ENCODE results near the gene COL18A1.

COL18A1 gene

GRCh38 chr21:45414396-45415187 lies 9.6 kb downstream of the COL18A1 start:
- DNase-seq (ENCODE audit: low read depth), result no peak

- no peak for DNase-seq (ENCODE audit: low read depth)
These were observed 10.4 kb downstream of the COL18A1 start for GRCh38 chr21:45415188-45415942.

GRCh38 chr21:45415943-45416611 lies 11.1 kb downstream of the COL18A1 start:
- no peak for DNase-seq (ENCODE audit: low read depth)

DNA sequence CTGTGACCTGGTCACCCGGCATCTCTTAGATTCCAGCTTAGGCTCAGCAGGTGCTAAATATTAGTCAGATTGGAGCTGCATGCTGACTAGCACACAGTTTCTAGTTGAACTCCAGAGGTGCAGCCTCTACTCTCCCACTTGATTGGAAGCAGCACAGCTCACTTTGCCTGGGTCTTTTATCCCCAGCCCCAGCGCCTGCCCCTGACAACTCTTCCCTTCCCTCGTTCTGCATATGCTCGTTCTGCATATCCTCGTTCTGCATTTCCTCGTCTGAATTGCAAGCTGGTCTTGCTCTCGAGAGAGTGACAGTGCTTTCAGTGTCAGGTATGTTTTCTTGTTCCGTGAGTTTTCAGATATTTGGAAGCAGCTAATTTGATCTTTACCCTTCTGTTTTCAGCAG lies 11.7 kb downstream of the COL18A1 start:
- DNase-seq (ENCODE audit: low read depth), result no peak

DNA sequence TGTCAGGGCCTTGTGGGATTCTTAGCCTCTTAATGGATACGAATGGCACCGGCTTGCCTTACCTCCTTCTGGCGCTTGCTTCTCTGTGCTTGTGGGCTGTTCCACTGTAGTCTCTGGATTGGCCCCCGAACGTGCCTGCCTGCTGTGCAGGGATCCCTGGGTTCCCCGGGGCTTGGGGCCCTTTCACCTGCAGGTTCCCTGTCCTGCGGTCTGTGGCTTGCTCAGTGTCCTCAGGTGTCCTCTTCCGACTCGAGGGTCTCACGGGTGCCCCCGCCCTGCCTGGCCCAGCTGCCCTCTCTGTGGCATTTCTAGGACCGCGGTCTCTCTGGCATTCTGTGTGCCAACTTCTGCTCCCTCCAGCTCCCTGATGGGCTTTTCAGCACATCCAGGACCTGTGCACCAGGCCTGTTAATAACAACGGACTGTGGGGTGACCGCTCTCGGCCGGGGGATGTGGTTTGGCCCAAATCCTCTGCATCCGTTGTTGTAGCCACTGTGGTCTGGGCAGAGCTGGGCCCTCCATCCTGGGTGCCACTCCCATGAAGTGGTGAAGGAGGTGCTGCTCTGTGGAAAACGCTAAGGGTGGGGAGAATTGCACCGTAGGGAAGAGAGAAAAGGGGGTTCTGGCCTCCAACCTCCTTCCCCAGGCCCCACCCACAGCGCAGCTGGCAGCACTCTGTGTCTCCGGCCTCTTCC lies 12.4 kb downstream of the COL18A1 start:
- DNase-seq (ENCODE audit: low read depth), result no peak

DNA sequence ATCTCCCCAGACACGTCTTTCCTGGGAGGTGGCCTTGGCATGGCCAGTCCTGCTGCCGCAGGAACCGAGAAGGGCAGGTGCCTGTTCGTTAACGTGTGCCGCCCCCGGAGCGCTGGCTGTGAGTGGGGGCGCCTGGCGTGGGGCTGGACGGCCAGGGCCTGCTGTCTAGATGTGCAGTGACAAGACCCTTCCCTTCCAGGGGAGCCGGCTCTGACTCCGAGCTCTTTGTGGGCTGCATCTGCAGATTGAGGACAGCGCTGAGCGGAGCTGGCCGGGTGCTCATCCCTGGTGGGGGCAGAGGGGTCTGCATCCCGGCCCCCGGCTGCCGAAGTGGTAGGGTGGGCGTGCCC lies 13.0 kb downstream of the COL18A1 start:
- no peak for DNase-seq (ENCODE audit: low read depth)

DNA sequence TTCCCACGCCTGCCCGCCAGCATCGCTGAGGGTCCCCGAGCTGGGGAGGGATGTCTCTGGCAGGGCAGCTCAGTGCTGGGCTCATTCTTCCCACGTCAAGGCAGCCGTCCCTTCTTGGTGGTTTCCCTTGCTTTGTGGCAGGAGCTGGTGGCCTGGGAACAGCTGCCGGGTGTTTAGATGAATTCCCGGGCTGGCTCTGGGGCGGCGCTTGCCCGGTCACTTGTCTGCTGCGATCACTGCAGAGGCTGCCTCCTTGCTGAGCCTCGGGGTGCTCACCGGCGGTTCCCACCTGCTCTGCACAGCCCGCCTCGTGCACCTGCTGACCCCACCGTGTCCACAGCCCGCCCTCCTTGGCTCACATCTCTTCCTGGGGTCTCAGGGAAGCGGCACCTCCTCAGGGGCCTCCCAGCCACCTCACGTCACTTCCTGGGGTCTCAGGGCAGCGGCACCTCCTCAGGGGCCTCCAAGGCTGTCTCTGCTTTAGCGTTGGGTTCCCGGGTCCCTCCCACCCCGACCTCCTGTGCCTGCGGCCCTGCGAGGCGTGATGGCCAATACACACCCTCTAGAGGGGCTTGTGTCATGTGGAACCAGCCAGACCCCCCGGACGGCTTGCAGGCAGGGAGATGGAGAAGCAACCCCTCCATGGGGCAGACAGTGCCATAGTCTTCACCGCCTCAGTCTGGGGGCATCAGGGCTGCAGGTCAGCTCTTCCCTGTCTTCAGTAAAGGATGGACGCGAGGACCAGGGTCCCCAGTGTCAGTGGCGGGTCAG lies 13.5 kb downstream of the COL18A1 start:
- DNase-seq (ENCODE audit: low read depth), result no peak

- no peak for DNase-seq (ENCODE audit: low read depth)
These were observed 14.2 kb downstream of the COL18A1 start for GRCh38 chr21:45419162-45419561.

DNA sequence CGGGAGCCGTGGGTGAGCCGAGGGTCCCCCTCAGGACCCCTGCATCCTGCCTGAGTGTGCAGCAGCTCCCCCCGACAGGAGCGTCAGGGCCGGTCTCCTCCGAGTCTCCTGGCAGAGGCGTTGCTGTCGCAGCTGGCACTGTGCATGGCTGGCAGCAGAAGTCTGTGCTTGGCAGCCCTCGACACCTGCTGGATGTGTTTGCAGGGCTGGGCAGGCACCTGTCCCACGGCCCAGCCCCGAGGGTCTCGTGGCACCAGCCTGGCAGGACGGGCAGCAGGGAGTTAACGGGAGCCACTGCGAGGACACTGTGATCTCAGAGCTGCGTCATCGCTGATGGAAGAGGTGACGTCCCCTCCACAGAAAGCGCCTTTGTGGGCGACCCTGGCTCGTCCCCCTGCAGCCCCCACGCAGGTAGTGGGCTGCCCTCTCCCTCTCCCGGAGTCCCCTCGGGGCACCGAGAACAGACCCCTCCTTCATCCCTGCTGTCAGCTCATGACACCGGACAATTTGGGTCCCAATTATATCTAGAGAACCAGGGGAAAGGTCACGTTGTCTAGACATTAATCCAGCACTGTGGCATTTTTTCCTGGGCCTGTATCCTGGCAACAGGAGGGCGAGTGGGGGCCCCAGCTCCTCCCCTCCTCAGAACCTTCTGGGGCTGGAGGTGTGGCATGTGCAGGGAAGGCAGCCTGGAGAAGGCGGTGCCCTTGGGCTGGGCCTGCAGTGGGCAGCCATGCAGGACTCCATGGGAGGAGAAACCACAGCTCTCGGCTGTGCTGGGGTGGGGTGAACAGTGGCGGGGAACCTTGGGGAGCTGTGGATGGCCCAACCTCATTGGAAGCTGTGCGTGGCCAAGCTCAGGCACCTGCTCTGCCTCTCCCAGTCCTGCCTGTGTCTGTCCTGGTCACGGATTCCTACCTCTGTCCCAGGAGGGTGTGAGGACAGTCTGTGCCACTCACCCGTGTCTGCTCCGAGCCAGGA lies 15.4 kb downstream of the COL18A1 start:
- no peak for DNase-seq (ENCODE audit: low read depth)

DNA sequence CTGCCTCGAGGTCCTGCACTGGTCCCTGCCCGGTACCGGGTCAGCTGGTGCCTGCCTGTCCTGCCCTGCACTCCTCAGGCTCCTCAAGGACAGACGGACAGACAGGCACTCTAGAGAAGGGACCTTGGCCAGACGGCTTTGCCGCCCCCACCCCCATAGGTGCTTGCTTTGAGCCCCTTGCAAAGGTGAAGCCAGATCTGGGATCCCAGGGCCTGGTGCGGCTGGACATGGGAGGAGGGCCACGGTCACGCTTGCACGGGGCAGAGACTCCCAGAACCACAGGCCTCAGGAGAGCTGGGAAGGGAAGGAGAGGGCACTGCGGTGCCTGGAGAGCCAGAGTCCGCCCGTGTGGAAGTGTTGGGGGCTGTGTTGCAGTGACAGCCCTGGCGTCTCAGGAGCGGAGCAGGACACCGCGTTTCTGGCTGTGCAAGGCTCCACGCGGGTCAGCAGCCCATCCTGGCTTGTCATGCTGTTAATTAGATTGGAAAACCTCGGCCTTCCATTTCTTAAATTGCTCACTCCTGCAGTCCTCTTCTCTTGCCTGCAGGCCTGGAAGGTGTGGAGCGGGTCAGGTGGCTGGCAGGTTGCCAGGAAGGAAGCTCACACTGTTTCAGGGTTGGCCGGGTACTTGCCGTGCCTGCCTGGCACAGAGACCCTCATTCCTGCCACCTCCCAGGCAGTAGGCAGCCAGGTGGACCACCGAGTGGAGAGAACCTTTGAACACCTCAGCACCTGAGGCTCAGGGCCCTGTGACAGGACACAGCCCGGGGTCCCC lies 16.3 kb downstream of the COL18A1 start:
- DNase-seq (ENCODE audit: low read depth), result no peak

GRCh38 chr21:45421846-45422775 lies 17.1 kb downstream of the COL18A1 start:
- DNase-seq (ENCODE audit: low read depth), result no peak

- DNase-seq (ENCODE audit: low read depth), result no peak
These were observed 18.4 kb downstream of the COL18A1 start for GRCh38 chr21:45423201-45423955.

GRCh38 chr21:45423968-45424853 lies 19.2 kb downstream of the COL18A1 start:
- no peak for DNase-seq (ENCODE audit: low read depth)

DNA sequence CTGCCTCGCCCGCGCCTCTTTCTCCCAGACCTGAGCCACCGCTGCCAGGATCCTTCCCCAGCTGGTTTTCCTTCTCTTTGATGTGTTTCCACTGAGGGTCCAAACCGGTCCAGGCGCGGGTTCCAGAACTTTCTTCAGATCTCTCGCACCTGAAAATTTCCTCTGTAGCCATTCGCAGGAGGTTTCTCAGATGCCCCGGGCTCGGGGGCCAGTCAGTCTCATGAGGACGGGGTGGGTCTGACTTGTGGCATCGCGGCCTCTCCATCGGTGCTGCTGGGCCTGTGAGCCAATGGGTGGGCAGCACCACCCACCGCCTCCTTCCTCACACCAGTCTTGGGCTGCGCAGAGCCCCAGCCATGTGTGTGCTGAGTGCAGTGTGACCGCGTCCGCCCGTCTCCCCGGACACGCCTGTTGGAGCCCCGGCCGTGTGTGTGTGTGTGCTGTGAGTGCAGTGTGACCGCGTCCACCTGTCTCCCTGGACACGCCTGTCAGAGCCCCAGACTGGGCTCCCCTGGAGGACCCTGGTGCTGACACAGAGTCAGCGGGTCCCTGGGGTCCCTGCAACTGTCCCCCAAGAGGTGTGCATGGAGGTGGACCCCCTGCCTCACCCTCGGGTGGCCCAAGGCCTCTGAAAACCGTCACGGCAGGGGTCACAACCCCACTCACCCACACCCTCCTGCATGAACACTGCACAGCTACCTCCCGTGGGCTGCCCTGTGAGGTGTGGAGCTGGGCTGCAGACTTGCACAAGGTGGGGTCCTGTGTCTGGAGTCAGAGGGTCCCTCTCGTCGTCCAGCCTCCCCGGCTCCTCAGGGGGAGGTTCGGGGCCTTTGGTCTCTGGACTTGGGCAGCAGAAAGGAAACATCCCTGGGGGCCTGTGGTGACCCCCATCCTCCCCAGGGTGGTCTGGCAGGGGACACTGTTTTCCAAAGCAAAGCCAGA lies 20.2 kb downstream of the COL18A1 start:
- DNase-seq (ENCODE audit: low read depth), result no peak
